Upper lobe of left lung (tissue), 4 donors: ENCODE results near the gene GALNT2.

Source experiments
- CTCF ChIP-seq, 6 experiments: fragments of 450-650 bp in 4 of 6; fragments of 200-600 bp in 2 of 6; sonication (generic) in 2 of 6; IDR thresholded peaks; one replicate each; pipeline ENCODE4 v1.5.1; 2016 to 2019; ENCODE audit warnings: antibody characterized with exemption in 6 of 6
- POLR2A ChIP-seq, 4 donors: fragments of 450-650 bp; IDR thresholded peaks; one replicate each; pipeline ENCODE4 v1.5.1; 2016 to 2017; ENCODE audit warnings: antibody characterized with exemption in 4 of 4, mild to moderate bottlenecking in 2 of 4
- POLR2AphosphoS5 ChIP-seq, 2 donors: sonication (generic); formaldehyde crosslinking; IDR thresholded peaks; one replicate each; pipeline ENCODE4 v1.5.1; 2017; ENCODE audit warnings: antibody characterized with exemption in 2 of 2

- no peak for TF ChIP-seq CTCF (IDR thresholded peaks at IDR 0.05)
- no peak for TF ChIP-seq POLR2AphosphoS5 (IDR thresholded peaks at IDR 0.05)
- no peak for TF ChIP-seq POLR2A (IDR thresholded peaks at IDR 0.05)
Measured at GRCh38 chr1:230166366-230167132, 99.5 kb downstream of the GALNT2 start.
